ENCODE results near the gene SGCD.

The SGCD gene

DNA sequence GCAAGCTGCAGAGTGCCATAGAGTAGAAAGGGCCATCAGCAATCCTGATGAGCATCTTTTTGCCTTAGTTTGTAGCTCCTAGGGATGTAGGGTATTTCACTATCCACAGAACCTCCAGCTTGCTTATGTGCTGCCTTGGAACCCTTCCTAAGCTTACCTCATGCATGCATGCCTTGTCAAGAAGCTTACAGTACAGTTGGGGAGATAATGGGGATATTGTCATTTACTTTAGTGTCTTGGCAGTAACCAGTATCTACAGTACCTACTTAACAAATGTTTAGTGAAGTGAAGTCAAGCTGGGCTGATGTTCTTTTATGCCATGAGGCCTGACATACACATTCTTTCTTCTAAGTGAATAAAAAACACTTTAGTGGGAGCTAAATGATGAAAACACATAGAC lies 358.5 kb downstream of the SGCD start:
- Histone ChIP-seq H3K4me1 (peaks cover 0 to 35% (median 18%) of the 10 kb centered on the region in 10 experiments; a peak in 15 of 20 replicates), H3K4me2 (no peak overlapping the region), H3K4me3 (no peak overlapping the region), H3K9ac (no peak overlapping the region), H3K27me3 (peaks cover 0 to 5% (median 0%) of the 10 kb centered on the region in 11 experiments; a peak in 2 of 22 replicates), H3K9me3 (replicated peaks in 1 of 11) (no peaks in the 10 kb centered on the region), H3K27ac (no peak overlapping the region), H4K20me1 (no peaks in the 10 kb centered on the region), H3K36me3 (no peaks in the 10 kb centered on the region)
- TF ChIP-seq Cebpa-rat (IDR thresholded peaks at IDR 0.05) = no peak

- Histone ChIP-seq H3K9ac (no peak overlapping the region), H3K4me2 (no peak overlapping the region), H3K36me3 (no peaks in the 10 kb centered on the region), H4K20me1 (no peaks in the 10 kb centered on the region), H3K4me1 (peaks cover 0 to 26% (median 16%) of the 10 kb centered on the region in 10 experiments; a peak in 15 of 20 replicates), H3K4me3 (no peak overlapping the region), H3K27ac (no peak overlapping the region), H3K27me3 (peaks cover 0 to 5% (median 0%) of the 10 kb centered on the region in 11 experiments; a peak in 2 of 22 replicates), H3K9me3 (replicated peaks in 1 of 11) (no peaks in the 10 kb centered on the region)
- no peak for TF ChIP-seq Cebpa-rat (IDR thresholded peaks at IDR 0.05)
Observed at GRCh38 chr5:156686380-156686779, 359.4 kb downstream of the SGCD start.

DNA sequence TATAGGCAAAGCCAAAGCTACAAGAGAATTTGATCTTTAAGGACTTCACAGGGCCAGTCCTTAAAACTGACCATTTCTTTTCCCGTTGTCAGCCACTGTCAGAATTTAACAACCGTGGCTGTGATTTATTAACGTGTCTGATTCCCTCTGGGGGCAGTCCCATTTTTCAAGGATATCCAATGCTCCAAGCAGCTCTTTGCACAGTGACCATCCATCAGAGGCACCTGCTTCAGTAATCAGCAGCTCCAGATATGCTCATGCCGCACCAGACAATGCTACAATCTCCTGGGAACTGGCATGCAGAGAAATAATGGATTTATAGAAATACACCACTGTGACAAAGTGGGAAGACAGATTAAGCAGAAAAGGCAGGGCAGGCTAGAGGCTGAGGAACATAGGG lies 359.8 kb downstream of the SGCD start:
- Histone ChIP-seq H3K4me3 (no peak overlapping the region), H3K27ac (no peak overlapping the region), H3K9ac (no peak overlapping the region), H3K4me2 (no peak overlapping the region), H3K9me3 (replicated peaks in 1 of 11) (no peaks in the 10 kb centered on the region), H3K27me3 (peaks cover 0 to 5% (median 0%) of the 10 kb centered on the region in 11 experiments; a peak in 2 of 22 replicates), H4K20me1 (no peaks in the 10 kb centered on the region), H3K36me3 (no peaks in the 10 kb centered on the region), H3K4me1 (peaks cover 0 to 21% (median 16%) of the 10 kb centered on the region in 10 experiments; a peak in 15 of 20 replicates)
- no peak for TF ChIP-seq Cebpa-rat (IDR thresholded peaks at IDR 0.05)

DNA sequence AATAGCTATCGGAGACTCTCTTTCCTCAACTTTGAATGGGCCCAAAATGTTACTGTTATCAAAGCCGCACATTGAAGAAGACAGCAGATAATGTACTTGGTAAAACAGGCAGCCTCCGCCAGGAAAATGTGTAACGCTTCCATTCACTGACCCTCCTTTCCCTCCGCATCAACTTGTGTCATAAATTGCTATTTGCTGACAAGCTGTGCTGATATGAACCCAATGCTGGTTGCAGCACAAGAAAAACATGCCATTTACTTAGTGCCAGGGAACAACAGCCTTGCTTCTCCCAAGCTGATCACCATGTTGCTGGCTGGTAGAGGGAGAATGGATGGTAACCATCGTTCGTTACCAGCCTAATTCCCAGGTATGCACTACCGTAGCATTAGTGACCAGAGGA lies 360.6 kb downstream of the SGCD start:
- H3K9ac ChIP-seq = no peak overlapping the region
- no peaks in the 10 kb centered on the region for H3K36me3 ChIP-seq
- no peak overlapping the region for H3K27ac ChIP-seq
- no peak overlapping the region for H3K4me3 ChIP-seq
- peaks cover 0 to 14% (median 11%) of the 10 kb centered on the region in 10 experiments; a peak in 15 of 20 replicates for H3K4me1 ChIP-seq
- TF ChIP-seq Cebpa-rat (IDR thresholded peaks at IDR 0.05) = no peak
- H3K27me3 ChIP-seq = peaks cover 0 to 5% (median 0%) of the 10 kb centered on the region in 11 experiments; a peak in 2 of 22 replicates
- H4K20me1 ChIP-seq = no peaks in the 10 kb centered on the region
- no peaks in the 10 kb centered on the region for H3K9me3 ChIP-seq (replicated peaks in 1 of 11)
- no peak overlapping the region for H3K4me2 ChIP-seq

DNA sequence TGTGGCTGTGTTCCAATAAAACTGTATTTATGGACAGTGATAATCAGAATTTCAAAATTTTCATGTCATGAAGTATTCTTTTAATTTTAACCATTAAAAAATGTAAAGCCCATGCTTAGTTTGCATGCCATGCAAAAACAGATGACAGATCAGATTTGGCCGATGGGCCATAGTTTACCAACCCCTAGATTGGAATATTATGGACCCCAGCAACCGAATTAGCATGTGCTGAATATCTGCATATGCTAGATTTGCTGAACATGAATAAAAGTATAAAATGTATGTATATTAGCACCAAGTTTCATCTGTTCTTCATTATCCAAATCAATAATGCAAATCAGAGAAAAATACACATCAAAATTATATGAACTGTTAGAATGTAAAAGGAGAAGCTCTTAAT lies 364.6 kb downstream of the SGCD start:
- Histone ChIP-seq H3K4me2 (no peak overlapping the region), H3K27ac (no peak overlapping the region), H3K36me3 (no peaks in the 10 kb centered on the region), H3K9me3 (replicated peaks in 1 of 11) (no peaks in the 10 kb centered on the region), H3K27me3 (peaks cover 0 to 5% (median 0%) of the 10 kb centered on the region in 11 experiments; a peak in 2 of 22 replicates), H3K4me1 (no peaks in the 10 kb centered on the region), H3K9ac (no peak overlapping the region), H3K4me3 (no peak overlapping the region), H4K20me1 (no peaks in the 10 kb centered on the region)
- no peak for TF ChIP-seq Cebpa-rat (IDR thresholded peaks at IDR 0.05)

- H3K27me3 ChIP-seq = peaks cover 0 to 5% (median 0%) of the 10 kb centered on the region in 11 experiments; a peak in 2 of 22 replicates
- TF ChIP-seq Cebpa-rat (IDR thresholded peaks at IDR 0.05) = no peak
- no peak overlapping the region for H3K27ac ChIP-seq
- no peaks in the 10 kb centered on the region for H3K4me1 ChIP-seq
- H3K4me3 ChIP-seq = no peak overlapping the region
- H3K36me3 ChIP-seq = no peaks in the 10 kb centered on the region
- no peaks in the 10 kb centered on the region for H4K20me1 ChIP-seq
- H3K4me2 ChIP-seq = no peak overlapping the region
- no peak overlapping the region for H3K9ac ChIP-seq
- no peaks in the 10 kb centered on the region for H3K9me3 ChIP-seq (replicated peaks in 1 of 11)
Observed at GRCh38 chr5:156693113-156693512, 366.1 kb downstream of the SGCD start.

DNA sequence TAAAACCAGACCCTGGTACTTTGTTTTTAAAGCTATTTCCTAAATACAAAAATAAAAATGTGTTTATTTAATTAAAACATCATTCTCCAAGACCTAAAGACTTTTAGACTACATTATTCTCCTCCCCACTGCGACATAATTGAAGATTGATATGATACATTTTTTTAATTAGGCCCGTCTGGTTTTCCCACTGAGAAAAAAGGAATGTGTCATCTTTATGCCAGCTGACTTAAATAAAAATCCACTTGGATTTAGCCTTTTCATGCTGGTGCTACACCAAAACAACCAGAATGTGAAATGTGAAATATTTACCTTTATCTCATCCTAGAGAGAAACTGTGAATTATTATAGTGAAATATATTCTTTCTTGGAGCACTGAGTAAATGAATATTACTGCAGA lies 367.6 kb downstream of the SGCD start:
- H4K20me1 ChIP-seq = no peaks in the 10 kb centered on the region
- H3K27me3 ChIP-seq = no peaks in the 10 kb centered on the region
- no peak overlapping the region for H3K9ac ChIP-seq
- no peak overlapping the region for H3K4me3 ChIP-seq
- H3K4me2 ChIP-seq = no peak overlapping the region
- no peaks in the 10 kb centered on the region for H3K36me3 ChIP-seq
- no peaks in the 10 kb centered on the region for H3K4me1 ChIP-seq
- TF ChIP-seq Cebpa-rat (IDR thresholded peaks at IDR 0.05) = no peak
- no peaks in the 10 kb centered on the region for H3K9me3 ChIP-seq (replicated peaks in 1 of 11)
- H3K27ac ChIP-seq = no peak overlapping the region

- Histone ChIP-seq H3K27me3 (no peaks in the 10 kb centered on the region), H3K4me2 (no peak overlapping the region), H3K9me3 (replicated peaks in 1 of 11) (no peaks in the 10 kb centered on the region), H3K4me3 (no peak overlapping the region), H4K20me1 (no peaks in the 10 kb centered on the region), H3K4me1 (no peaks in the 10 kb centered on the region), H3K27ac (no peak overlapping the region), H3K9ac (no peak overlapping the region), H3K36me3 (no peaks in the 10 kb centered on the region)
- TF ChIP-seq Cebpa-rat (IDR thresholded peaks at IDR 0.05) = no peak
Observed at GRCh38 chr5:156695774-156696173, 368.8 kb downstream of the SGCD start.

- no peaks in the 10 kb centered on the region for H3K36me3 ChIP-seq
- no peak overlapping the region for H3K4me3 ChIP-seq
- no peaks in the 10 kb centered on the region for H4K20me1 ChIP-seq
- no peak overlapping the region for H3K4me2 ChIP-seq
- H3K9me3 ChIP-seq (replicated peaks in 1 of 11) = no peaks in the 10 kb centered on the region
- no peaks in the 10 kb centered on the region for H3K4me1 ChIP-seq
- no peaks in the 10 kb centered on the region for H3K27me3 ChIP-seq
- TF ChIP-seq Cebpa-rat (IDR thresholded peaks at IDR 0.05) = no peak
- no peak overlapping the region for H3K9ac ChIP-seq
- no peak overlapping the region for H3K27ac ChIP-seq
Observed at GRCh38 chr5:156698323-156698722, 371.4 kb downstream of the SGCD start.

GRCh38 chr5:156699147-156699546 lies 372.2 kb downstream of the SGCD start:
- H3K4me2 ChIP-seq = no peak overlapping the region
- H3K9ac ChIP-seq = no peak overlapping the region
- no peaks in the 10 kb centered on the region for H3K36me3 ChIP-seq
- H3K27ac ChIP-seq = no peak overlapping the region
- no peaks in the 10 kb centered on the region for H3K9me3 ChIP-seq (replicated peaks in 1 of 11)
- no peak overlapping the region for H3K4me3 ChIP-seq
- H4K20me1 ChIP-seq = no peaks in the 10 kb centered on the region
- no peaks in the 10 kb centered on the region for H3K27me3 ChIP-seq
- H3K4me1 ChIP-seq = no peaks in the 10 kb centered on the region
- no peak for TF ChIP-seq Cebpa-rat (IDR thresholded peaks at IDR 0.05)
